ENCODE measurements around the gene GIT2. TPM values are rescaled to one million over a fixed set of nuclear protein-coding genes. Genes with fewer than 3 reads are reported as not detected.
A peak's percentile ranks its signal among the peaks of the same experiment; 100 is the strongest.

GIT2 gene
- total RNA-seq, 1 experiment from 2014 or later, result 21.7 TPM

DNA sequence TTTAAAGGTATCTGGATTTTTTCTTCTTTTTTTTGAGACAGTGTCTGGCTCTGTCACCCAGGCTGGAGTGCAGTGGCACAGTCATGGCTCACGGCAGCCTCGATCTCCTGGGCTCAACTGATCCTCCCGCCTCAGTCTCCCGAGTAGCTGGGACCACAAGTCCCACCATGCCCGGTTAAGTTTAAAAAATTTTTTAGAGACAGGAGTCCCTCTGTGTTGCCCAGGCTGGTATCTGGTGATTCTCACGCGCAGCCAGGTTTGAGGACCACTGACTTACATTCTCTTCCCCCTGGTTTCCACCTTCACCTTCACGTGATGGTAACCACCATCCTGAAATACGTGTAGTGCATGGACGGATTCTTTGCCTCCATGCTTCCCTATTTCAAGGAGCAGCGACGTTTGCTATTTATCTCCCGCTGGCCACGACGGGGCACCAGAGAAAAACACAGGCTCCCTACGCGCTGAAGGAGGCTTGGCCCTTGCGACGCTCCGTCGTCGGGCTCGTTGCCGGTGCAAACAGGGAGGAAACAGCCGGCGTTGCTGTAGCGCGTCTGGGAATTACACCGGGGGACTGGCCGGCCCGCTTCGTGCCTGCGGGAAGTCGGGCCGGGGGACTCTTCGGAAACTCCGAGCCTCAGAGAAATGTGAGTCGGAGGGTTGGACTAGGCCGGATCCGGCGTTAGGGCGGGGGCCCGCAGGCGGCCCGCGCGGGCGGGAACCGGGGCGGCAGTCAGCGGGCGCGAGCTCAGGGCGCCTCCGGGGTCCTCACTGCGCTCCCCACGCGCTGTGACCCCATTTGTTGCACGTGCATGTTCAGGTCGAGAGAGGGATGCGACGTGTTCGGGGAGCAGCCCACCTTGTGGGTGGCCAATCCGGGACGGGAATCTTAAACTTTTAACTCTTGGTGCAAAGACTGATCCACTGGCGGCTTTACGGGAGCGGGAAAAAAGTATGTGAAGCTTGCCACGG lies 96.1 kb downstream of the GIT2 start, which contains the start of gene TCHP (continued):
- TF ChIP-seq MLX (CRISPR knock-in tag; IDR thresholded peaks at IDR 0.05), result no peak
- no peak for TF ChIP-seq EMX1 (CRISPR knock-in tag; IDR thresholded peaks at IDR 0.05)
- TF ChIP-seq NFE2L1 (CRISPR knock-in tag; IDR thresholded peaks at IDR 0.05), result no peak
- TF ChIP-seq ZSCAN18 (CRISPR knock-in tag; IDR thresholded peaks at IDR 0.05), result no peak
- no peak for TF ChIP-seq TP53 (CRISPR knock-in tag; IDR thresholded peaks at IDR 0.05)
- peak; percentile 41; the same call in 1 of the 2 replicates for TF ChIP-seq SP1 (CRISPR knock-in tag; conservative IDR thresholded peaks at IDR 0.05)
- TF ChIP-seq OVOL2 (CRISPR knock-in tag; IDR thresholded peaks at IDR 0.05; ENCODE audit: borderline replicate concordance), result no peak
- TF ChIP-seq ZNF423 (CRISPR knock-in tag; IDR thresholded peaks at IDR 0.05), result no peak; the same call in 1 of the 2 replicates
- TF ChIP-seq MAX (CRISPR knock-in tag; IDR thresholded peaks at IDR 0.05), result peak; percentile 27; the same call in 1 of the 2 replicates
- no peak for TF ChIP-seq GRHL2 (CRISPR knock-in tag; IDR thresholded peaks at IDR 0.05; ENCODE audit: insufficient replicate concordance, severe bottlenecking)
- TF ChIP-seq SOX15 (CRISPR knock-in tag; IDR thresholded peaks at IDR 0.05), result no peak
- TF ChIP-seq ZNF396 (CRISPR knock-in tag; IDR thresholded peaks at IDR 0.05; ENCODE audit: borderline replicate concordance), result no peak
- TF ChIP-seq AFF4 (CRISPR knock-in tag; IDR thresholded peaks at IDR 0.05; ENCODE audit: borderline replicate concordance), result no peak
- no peak for TF ChIP-seq ZBTB21 (CRISPR knock-in tag; IDR thresholded peaks at IDR 0.05; ENCODE audit: borderline replicate concordance)
- no peak for TF ChIP-seq HMGA2 (CRISPR knock-in tag; IDR thresholded peaks at IDR 0.05)
- TF ChIP-seq CTCF (IDR thresholded peaks at IDR 0.05), result no peak
- TF ChIP-seq ETV6 (CRISPR knock-in tag; IDR thresholded peaks at IDR 0.05), result peak; percentile 62; the same call in 1 of the 2 replicates
- TF ChIP-seq, protein P1, sequence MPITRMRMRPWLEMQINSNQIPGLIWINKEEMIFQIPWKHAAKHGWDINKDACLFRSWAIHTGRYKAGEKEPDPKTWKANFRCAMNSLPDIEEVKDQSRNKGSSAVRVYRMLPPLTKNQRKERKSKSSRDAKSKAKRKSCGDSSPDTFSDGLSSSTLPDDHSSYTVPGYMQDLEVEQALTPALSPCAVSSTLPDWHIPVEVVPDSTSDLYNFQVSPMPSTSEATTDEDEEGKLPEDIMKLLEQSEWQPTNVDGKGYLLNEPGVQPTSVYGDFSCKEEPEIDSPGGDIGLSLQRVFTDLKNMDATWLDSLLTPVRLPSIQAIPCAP (CRISPR knock-in tag; IDR thresholded peaks at IDR 0.05), result no peak
- no peak for TF ChIP-seq GTF2I (CRISPR knock-in tag; conservative IDR thresholded peaks at IDR 0.05)
- TF ChIP-seq IRF2 (CRISPR knock-in tag; IDR thresholded peaks at IDR 0.05; ENCODE audit: borderline replicate concordance, low read depth), result no peak
- TF ChIP-seq ZNF425 (CRISPR knock-in tag; conservative IDR thresholded peaks at IDR 0.05), result no peak
- TF ChIP-seq FOXK1 (CRISPR knock-in tag; IDR thresholded peaks at IDR 0.05), result peak; percentile 84
- TF ChIP-seq, protein P2, sequence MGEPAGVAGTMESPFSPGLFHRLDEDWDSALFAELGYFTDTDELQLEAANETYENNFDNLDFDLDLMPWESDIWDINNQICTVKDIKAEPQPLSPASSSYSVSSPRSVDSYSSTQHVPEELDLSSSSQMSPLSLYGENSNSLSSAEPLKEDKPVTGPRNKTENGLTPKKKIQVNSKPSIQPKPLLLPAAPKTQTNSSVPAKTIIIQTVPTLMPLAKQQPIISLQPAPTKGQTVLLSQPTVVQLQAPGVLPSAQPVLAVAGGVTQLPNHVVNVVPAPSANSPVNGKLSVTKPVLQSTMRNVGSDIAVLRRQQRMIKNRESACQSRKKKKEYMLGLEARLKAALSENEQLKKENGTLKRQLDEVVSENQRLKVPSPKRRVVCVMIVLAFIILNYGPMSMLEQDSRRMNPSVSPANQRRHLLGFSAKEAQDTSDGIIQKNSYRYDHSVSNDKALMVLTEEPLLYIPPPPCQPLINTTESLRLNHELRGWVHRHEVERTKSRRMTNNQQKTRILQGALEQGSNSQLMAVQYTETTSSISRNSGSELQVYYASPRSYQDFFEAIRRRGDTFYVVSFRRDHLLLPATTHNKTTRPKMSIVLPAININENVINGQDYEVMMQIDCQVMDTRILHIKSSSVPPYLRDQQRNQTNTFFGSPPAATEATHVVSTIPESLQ (CRISPR knock-in tag; IDR thresholded peaks at IDR 0.05), result no peak
- TF ChIP-seq PREB (CRISPR knock-in tag; IDR thresholded peaks at IDR 0.05; ENCODE audit: borderline replicate concordance), result 0 out of 2 replicates have a peak, but pooled peaks have one; percentile 54

Data from WTC11 (cell line).